ENCODE data around the gene CERS6. TPM values are rescaled to one million over a fixed set of nuclear protein-coding genes. Genes with fewer than 3 reads are reported as not detected.
"Not testable (repeated sequence)": the region's sequence is repeated elsewhere in the genome, so short reads cannot be mapped to it uniquely, and the experiment has no call there.

The CERS6 gene
- polyA plus RNA-seq, 3 donors: 50.3 to 55.1 (median 52.1) TPM

DNA sequence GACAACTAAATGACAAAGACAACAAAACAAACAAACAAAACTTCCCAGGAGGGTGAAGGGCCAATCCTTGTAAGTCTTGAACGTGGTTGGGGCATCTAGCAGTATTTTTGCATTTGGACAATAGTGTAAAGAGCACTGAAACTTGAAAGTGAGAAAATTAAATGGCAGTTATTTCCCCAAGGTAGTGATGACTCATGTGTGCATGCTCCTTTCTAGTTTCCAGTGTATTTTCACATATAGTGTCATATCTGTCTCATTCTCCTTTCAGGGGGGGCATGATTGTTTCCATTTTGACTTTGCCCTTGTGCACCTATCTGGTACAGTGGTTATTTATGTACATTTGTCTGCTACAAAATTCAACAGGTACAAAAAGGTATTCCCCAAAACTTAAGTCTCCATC is 39.5 kb downstream of the CERS6 start:
- DNase-seq (ENCODE audit: low read depth in 3 of 3, low spot score in 2 of 3): no peak

GRCh38 chr2:168496906-168497305 is 40.8 kb downstream of the CERS6 start:
- no peak for DNase-seq (ENCODE audit: low read depth in 3 of 3, low spot score in 2 of 3)

GRCh38 chr2:168499500-168499899 is 43.4 kb downstream of the CERS6 start:
- DNase-seq (ENCODE audit: low read depth in 3 of 3, low spot score in 2 of 3): no peak

GRCh38 chr2:168500516-168500915 is 44.4 kb downstream of the CERS6 start:
- no peak for DNase-seq (ENCODE audit: low read depth in 3 of 3, low spot score in 2 of 3)

GRCh38 chr2:168501466-168502065 is 45.5 kb downstream of the CERS6 start:
- no peak for DNase-seq (ENCODE audit: low read depth in 3 of 3, low spot score in 2 of 3)

DNA sequence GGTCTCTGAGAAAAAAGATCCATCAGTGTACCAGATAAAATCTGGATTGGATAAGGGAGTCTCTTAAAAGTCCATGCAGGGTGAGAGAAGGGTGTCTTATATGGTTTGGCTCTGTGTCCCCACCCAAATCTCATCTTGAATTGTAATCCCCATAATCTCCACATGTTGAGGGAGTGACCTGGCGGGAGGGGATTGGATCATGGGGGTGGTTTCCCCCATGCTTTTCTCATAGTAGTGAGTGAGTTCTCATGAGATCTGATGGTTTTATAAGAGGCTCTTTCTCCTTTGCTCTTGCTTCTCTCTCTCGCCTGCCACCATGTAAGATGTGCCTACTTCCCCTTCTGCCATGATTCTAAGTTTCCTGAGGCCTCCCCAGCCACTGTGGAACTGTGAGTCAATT is 46.8 kb downstream of the CERS6 start:
- DNase-seq (ENCODE audit: low read depth in 3 of 3, low spot score in 2 of 3): not testable (repeated sequence)

DNA sequence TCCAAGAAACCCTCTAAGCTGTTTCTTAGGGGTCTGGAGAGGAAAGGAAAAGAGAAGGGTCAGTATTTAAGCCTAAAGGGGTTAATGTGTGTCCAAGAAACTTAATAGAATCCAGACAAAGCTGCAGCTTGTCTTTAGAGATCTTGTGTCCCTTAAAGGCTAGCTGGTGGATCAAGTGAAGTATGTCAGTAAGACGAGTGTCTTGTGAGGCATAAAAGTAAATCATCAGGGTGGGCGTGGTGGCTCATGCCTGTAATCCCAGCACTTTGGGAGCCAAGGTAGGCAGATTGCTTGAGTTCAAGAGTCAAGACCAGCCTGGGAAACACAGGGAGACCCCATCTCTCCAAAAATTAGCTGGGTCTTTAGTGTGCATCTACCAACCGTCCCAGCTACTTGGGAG is 47.8 kb downstream of the CERS6 start:
- no peak for DNase-seq (ENCODE audit: low read depth in 3 of 3, low spot score in 2 of 3)

GRCh38 chr2:168504323-168504722 is 48.3 kb downstream of the CERS6 start:
- DNase-seq (ENCODE audit: low read depth in 3 of 3, low spot score in 2 of 3): no peak

- DNase-seq (ENCODE audit: low read depth in 3 of 3, low spot score in 2 of 3): no peak
These were observed 54.2 kb downstream of the CERS6 start for GRCh38 chr2:168510125-168510756.

GRCh38 chr2:168514692-168515091 is 58.6 kb downstream of the CERS6 start:
- no peak for DNase-seq (ENCODE audit: low read depth in 3 of 3, low spot score in 2 of 3)

DNA sequence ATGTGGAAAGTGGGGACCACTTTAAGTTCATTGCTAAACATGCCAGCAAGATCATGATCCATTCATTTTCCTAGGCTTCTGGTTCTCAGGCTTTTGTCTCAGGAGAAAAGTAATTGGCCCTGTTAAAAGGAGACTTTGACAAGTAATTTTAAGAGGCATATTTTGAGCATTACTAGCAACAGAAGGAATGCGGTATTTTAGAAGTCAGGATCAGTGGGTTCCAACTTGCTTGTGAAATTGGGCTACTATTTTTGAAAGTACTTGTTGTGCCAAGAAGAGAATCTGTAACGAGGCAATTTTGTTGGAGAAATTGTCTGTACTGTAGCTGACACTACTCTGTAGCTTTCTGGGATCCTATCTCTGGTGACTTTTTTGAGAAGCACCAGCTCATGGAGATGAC is 59.4 kb downstream of the CERS6 start:
- no peak for DNase-seq (ENCODE audit: low read depth in 3 of 3, low spot score in 2 of 3)

DNA sequence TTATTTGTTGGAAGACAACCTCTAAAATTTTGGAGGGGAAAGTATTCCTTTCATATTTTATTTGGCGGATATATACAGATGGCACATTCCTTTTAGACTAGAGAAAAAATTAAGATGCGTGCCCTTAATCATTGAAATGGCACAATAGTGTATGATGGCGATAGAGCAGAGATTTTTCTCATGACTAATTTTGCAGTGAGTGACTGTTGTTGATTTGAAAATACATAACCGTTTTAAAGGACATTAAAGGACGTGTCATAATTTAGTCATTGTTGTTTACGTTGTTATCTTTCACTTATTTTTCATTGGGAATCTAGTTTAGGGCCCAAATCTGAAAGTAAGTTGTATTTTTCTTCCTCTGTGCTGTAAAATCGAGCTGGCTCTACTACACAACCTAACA is 61.7 kb downstream of the CERS6 start:
- DNase-seq (ENCODE audit: low read depth in 3 of 3, low spot score in 2 of 3): no peak

DNA sequence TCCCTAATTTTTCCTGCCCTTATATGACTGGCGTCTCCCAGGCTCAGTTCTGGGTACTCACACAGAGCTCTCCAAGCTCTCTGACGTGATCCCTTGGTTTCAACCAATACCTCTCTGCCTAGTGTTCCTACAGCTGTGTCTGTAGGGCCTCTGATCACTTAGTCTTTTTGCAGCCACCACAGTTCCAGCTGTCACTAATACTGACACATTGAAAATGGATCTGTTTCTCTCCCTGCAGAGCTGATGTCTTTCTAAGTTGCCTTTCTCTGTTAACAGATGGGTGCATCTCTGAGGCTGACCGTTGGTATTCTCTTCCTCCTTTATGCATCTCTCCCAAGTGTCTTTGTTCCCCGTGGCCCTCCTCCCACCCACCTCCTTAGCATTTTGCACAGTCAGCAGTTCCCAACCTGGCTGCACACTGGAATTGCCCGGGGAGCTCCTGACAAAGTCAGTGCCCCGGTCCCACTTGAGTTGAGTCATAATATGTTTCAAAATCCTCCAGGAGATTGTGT is 62.5 kb downstream of the CERS6 start:
- peak in 1 of 3 donors; percentile 19 for DNase-seq (ENCODE audit: low read depth in 3 of 3, low spot score in 2 of 3)

- DNase-seq (ENCODE audit: low read depth in 3 of 3, low spot score in 2 of 3): no peak
These were observed 63.6 kb downstream of the CERS6 start for GRCh38 chr2:168519534-168520308.

DNA sequence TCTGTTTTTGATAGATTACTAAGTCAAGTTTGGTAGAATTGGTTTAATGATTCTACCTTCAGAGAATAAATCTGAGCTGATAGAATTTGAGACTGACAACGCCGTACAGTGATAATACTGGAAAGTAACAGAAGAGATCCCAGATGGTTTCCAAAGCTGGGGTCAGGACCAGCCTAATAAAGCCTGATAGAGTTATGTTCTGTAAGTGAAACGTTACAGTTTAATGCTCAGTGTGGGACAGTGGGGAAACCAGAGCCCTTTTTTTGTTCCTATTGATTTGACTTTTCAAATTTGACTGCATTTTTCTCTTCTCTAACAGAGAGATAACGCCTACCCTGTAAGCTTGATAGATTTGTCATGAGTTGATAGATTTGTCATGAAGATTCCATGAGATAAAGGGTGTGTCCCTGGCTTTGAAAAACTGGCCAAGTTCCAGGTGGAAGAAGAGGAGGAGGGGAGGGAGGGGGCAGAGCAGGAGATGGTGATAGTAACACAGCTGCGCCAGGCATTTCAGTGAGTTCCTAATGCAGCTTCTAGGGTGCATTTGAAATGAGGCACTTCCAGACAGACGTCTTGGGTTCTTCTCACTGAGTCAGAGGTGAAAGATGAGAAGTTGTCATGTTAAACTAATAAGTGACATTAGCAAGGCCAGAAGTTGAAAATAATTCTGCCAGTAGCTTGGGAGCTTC is 65.1 kb downstream of the CERS6 start:
- DNase-seq (ENCODE audit: low read depth in 3 of 3, low spot score in 2 of 3): peak in 2 of 3 donors; percentile 39 to 43

GRCh38 chr2:168522446-168522845 is 66.4 kb downstream of the CERS6 start:
- no peak for DNase-seq (ENCODE audit: low read depth in 3 of 3, low spot score in 2 of 3)

DNA sequence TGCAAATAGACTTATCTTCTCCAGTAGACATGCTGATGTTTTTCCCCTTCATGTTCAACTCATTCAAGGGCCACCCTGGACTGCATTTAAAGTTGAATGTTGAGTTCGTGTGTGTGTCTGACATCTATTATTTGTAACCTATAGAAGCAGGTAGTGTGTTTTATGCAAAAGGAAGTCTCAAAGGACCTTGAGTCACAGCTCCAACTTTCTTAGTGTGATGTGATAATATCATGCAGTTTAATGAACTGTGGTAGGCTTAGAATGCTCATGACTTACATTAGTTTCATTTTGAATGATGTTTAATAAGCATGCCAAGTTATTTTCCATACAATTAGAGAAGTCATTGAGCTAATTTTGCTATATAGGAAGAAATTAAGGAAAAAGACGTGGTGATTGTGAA is 67.9 kb downstream of the CERS6 start:
- no peak for DNase-seq (ENCODE audit: low read depth in 3 of 3, low spot score in 2 of 3)

GRCh38 chr2:168525020-168525419 is 68.9 kb downstream of the CERS6 start:
- no peak for DNase-seq (ENCODE audit: low read depth in 3 of 3, low spot score in 2 of 3)

DNA sequence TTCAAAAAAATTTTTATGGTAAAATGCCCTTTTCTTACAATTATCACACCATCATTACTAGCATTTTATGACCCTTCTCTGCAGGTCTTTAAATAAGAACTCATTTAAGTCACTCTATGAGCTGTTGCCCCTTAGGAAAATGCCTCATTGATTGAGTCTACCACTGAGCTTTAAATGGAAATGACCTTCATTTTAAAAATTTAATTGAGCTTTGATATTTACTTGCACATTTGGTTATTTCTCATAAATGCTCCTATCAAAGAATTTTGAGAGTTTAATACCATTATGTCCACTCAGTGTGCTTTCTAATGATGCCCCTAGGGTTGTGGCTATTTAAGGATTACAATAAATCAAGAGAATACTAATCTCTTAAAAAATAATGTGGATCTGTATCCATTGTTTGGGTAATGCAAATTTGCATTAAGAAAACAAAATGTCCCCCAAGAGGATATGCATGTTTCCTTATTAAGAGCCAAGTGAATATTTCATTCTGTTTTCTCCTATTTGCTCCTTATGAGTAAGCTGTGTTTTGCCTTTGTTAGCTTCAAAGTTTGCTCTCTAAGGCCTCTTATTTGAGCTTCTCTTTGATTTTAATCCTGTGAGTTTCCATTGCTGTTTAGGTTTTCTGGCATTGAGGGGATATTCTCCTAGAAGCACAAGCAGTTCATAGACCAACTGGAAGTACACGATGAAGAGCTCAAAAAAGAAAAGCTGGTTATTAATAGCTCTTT is 69.8 kb downstream of the CERS6 start:
- no peak for DNase-seq (ENCODE audit: low read depth in 3 of 3, low spot score in 2 of 3)

DNA sequence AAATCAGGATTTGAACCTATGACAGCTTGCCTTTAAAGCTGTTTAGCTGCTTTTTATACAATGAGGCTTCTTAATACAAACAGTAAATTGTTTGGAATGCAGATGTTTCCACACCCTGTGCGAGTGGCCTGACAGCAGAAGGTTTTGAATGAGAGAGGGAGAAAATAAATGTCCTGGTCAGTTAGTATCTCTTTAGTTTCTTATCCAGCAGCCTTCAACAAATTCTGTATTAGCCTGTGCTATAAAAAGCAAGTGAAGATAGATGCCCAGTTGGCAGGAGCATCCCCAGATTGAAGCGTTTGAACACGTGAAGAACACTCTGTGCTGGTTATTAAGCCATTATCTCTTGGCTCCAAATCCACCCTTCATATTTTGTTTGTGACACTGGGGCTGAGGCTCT is 70.6 kb downstream of the CERS6 start:
- no peak for DNase-seq (ENCODE audit: low read depth in 3 of 3, low spot score in 2 of 3)

GRCh38 chr2:168528016-168528415 is 71.9 kb downstream of the CERS6 start:
- DNase-seq (ENCODE audit: low read depth in 3 of 3, low spot score in 2 of 3): no peak

Measured in right renal cortex interstitium (tissue), 3 donors.